HG02884 (cell line): ENCODE data around the gene RRBP1.

ENCODE experiments used
- ATAC-seq: cut with Tn5 transposase; IDR thresholded peaks from one replicate; pipeline ENCODE4 v1.9.1; 2021; ENCODE audit warnings: mild to moderate bottlenecking, moderate library complexity; ENCODE audit not compliant: unreplicated experiment

The RRBP1 gene

GRCh38 chr20:17650301-17651128, 31.5 kb downstream of the RRBP1 start:
- ATAC-seq = no peak

DNA sequence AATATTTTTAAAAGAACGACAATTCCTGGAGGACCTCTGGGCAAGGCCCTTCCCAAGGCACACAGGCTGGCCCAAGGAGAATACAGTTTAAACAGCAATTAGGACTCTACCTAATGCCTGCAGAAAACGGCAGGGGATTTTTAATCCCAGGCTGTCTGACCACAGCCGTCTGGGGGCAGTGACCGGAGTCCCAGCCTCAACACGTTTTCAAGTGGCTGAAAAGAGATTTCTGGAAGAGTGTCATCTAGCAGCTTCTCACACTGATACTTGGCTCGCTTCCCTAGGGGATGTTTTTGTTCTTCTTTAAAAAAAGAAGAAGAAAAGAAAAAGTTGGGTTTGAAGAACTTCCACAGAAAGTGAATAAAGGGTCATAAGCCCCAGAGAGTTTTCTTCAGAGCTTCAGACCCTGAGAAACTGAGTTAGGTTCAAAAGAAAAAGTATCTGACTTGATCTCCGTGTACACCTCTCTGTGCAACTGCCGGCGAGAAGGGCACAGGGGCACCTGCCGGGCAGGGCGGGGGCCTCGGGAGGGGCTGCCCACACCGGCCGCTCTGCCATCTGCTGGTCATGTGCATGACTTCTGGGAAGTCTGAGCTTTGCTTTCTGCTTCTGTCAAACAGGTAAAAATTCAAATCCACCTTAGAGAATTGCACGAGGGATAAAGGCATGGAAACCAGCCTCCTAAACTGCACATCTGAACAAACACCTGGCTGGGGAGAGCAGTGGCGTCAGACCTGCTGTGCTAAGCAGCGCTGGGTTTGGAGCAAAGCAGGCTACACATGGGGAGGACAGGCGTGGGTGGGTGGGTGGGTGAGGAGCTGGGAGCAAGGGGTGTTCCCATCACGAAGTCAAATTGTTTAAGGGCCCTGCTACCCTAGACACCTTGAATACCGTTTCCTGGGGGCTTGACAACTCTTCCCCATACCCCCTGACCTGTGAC, 33.0 kb downstream of the RRBP1 start:
- ATAC-seq = no peak

DNA sequence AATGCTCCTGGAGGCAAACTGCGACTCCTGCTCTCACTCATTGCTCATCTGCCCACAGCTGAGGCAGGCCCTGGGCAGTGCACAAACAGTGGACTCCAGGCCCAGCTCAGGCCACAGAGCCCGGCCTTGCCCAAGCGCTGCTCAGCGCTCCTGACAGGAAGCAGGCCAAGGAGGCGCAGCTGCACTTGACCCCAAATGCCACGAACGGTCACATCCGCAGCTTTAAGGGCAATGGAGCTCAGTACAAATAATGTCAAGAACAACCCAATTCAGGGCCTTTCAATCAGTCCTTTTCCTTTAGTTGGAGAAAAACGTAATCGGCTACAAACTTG, 33.8 kb downstream of the RRBP1 start:
- ATAC-seq = no peak

DNA sequence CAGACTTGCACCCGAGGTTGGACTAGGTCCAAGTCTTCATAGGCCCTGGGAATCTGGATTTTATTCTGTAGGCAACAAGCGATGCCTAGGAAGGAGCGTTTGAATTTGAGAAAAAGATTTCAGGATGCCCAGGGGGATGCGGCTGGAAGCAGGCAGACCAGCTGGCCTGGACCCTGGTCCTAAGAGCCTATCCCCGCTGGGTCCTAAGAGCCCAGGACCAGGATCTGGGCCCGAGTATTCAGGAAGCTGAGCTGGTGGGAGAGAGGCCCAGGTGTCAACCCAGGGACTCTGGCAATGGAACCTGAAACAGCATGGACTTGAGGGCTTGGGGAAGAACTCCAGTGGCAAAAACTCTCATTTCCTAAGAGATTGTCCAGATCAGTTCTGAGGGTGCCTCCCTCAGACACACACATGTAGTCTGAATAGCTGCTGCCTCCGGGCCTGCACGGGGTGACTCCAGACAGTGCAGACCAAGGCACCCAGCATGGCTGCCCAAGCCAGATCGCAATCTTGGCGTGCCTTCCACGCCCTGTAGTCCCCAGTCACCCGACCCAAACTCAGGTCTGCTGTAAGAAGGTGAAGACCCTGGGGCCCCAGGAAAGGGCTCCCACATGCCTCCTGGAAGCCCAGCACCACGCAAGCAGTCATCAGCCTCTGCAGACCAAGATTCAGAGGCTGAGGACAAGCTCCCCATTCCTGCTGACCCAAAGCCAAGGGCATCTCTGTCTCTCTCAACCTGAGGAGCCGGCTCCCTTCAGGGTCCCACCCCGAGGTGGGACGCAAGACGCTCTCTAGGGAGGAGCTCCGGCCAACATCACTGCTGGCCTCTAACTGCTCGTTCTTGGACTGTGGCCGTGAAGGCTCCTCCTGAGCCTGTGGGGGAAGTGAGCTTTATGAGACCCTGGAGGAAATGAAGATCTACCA, 34.4 kb downstream of the RRBP1 start:
- no peak for ATAC-seq

GRCh38 chr20:17646961-17647301, 35.1 kb downstream of the RRBP1 start:
- no peak for ATAC-seq

DNA sequence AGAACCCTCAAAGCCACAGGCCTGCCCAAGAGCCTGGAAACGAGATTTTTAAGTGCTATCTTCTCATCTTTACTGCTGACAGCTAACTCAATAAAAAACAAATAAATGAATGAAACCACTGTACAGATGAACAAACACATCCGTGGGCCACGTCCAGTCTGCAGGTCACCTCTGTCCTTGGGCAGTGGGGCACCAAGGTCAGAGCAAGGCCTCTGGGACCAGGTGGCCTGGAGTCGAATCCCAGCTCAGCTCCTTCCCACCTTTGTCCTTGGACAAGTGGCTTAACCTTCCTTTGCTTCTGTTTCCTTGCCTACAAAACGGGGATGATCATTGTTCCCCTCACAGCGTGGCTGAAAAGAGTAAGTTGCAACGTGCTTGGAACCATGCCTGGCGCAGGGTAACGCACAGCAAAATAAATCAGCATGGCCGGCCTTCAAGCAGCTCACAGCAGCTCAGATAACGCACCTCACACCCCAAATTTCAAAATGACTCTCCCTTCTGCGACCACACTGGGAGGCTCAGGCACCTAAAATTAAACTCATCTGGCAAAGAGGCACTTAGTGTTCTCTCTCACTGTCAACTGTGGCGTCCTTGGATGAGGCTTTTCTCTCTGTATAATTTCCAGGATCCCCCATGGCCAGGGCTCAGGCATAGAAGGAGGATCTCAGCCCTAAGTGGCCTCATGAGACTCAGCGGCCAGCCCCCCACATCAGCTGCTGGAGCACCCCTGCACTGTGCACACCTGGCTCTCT, 35.7 kb downstream of the RRBP1 start:
- no peak for ATAC-seq

DNA sequence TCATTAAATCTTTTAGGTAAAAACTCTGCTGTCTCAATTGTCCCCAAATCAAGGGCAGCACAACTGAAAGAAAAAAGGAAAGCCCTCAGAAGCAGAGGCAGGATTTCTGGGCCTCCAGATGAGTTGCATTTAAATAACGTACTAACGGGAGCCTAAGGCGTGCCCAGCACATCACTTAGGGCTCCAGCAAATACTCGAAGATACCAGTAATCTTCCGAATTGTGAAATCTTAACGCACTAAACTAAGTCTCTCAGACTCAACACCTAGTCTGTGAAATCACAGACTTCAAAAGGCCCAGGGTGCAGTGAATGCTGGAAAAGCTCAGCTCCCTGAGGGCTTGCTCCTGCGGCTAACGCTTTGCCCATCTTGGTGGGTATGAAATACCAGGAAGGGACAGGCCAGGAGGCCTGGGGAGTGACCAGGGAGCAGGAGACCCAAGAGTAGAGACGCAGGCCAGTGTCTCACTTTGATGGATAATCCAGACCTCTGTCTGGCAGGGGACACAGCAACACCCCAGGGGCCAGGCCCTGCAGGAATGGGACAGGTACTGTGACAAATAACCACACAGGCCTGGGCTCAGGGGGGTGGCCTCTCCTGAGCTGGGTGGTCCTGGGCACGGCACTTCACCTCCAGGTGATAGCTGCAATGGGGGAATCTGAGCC, 36.4 kb downstream of the RRBP1 start:
- ATAC-seq = no peak

- no peak for ATAC-seq
Observed at GRCh38 chr20:17645010-17645409, 37.0 kb downstream of the RRBP1 start.

DNA sequence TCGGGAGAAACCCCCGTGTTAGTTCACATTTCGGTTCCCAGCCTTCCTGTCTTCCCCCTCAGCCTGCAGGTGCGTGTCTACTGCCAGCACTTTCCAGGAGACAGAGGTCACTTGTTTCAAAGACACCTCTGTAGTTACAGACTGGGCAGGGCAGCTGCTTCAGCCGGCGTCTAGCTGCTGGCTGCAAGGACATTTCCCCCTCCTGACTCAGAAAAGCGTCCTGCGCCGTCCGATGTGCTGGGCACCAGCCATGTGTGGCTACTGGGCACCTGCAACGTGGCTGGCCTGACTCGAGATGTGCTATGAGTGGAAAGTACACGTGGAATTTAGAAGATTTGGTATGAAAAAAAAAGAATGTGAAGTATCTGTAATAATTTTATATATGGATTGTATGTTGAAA, 37.6 kb downstream of the RRBP1 start:
- ATAC-seq = no peak

DNA sequence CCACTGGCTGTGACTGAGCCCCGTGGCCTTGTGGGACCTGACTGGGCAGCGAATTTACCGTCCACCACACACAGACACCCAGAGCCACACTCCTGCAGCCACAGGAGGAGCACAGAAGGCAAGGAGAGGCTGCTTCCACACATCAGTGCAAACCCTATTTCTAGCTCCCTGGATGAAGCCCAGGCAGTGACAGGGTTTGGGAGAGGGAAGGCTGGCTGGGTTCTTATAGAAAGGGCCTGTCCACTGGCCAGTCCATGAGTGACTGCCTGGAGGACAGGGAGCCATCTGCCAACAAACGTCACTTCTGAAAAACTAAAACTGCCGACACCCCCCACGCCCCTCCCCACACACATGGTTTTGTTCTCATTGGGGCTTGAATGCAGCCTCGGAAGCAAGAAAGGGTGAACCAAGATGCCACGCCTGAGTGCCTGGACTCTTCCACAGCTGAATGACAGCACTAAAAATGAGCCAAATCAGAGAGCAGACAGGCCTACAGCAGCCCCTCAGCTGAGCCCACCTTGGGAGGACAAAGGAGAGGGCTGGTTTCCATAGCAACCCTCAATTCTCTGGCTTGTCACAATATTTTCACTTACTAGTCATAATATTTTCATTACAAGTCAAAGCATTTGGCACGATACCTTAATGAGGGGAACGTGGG, 38.4 kb downstream of the RRBP1 start:
- ATAC-seq = no peak

DNA sequence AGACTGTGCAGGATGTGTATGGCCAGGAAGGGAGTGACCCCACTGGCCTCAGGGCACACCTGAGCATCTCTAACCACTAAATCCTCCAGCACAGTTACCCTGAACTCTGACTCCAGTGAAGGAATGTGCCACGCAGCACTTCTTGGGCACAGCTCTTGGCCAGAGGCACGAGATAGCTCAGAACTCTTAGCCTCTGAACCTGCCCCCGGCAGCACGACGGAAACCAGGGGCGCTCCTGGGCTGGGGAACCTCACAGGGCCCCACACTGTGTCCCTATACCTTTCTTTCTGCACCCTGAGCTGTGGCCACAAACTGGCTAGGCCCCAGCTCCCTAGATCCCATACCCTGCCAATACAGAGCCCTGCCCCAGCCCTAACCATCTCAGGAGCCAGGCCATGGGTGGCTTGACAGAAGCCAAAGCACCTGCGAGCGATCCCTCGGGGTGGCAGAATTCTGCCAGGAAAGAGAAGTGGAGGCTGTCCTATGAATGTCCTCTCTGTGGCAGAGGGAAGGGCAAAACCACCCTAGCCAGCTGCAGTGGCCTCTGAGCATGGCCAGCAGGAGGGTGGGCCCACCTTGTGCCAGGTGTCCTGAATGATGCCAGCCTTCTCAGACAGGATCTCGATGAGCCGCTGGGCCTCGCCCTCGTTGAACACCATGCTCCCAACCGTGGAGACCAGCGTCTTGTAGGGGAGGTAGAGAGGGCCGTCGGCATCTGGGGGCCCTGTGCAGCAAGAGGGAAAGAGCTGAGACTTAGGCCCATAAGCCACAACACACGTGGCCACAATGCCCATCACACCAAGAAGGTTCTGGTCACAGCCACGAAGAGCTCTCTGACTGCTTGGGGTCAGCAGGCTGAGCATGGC, 39.4 kb downstream of the RRBP1 start:
- ATAC-seq = no peak

DNA sequence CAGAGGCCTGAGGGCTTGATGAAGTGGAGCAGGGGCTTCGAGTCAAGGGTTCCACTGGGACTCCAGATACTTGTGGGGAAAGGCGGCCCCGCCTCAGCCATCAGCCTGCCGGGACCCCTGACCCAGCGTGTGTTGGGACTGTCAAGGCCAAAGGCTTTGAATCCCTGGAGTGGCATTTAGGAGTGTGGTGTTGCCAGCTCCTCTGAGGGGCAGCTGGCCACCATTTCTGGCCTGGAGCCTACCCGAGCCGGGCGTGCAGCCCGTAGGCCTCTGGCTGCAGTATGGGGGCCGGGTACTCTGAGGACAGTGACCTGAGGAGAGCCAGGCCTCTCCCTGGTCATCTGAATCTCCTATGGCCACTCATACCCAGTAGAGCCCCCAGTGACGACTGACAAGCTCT, 40.0 kb downstream of the RRBP1 start:
- no peak for ATAC-seq

GRCh38 chr20:17641520-17641964, 40.5 kb downstream of the RRBP1 start:
- no peak for ATAC-seq

DNA sequence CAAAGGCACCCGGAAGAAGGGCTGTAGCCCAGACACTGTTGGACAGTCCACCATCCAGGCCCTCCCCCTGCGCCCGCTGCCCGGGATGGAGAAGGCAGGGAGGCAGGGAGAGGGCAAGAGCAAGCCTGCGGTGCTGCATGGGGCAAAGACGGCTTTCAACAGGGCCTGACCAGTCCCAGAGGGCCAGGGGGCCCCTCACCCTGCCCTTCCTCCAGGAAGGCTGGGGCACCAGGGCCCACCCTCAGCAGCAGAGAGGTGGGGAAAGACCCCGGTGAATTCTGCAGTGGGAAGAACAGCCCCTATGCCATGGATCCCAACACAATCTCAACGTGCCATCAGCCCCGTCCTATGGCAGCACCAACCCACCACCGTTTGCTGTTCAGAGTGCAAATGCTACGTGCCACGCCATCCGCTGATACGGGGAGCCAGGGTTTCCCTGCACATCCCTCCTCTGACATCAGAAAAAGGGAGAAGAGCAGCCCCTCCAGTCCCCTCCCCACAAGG, 41.1 kb downstream of the RRBP1 start:
- no peak for ATAC-seq

DNA sequence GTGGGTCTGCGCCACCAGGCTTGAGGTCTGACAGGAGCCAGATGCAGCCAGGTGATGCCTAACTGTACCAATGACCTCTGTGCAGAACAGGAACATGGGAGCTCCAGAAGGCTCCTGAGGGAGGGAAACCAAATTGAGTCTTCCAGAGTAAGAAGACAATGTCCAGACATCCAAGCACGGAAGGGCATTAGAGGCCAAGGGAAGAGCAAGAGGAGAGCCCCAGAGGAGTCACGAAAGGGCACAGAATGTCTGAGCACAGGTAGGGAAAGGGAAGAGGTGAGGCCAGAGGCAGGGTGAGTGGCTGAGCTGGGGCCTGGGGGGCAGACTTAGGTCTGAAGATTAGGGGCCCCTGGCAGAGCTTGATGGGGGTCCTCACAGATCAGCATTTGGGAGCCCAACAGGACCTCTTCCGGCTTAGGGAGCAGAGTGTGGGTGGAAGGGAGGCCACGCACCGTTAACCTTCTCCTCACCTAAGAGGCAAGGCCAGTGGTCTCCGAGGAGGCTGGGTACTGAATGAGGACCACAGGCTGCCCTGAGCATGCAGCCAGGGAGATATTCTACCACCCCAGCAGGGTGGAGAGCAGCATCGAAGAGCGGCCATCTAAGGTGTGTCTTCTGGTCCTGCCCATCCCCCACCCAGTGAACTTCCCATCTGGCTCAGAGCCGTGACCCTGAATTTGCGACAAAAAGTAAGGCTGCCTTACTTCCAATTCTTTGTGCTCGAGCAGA, 41.7 kb downstream of the RRBP1 start:
- ATAC-seq = no peak

GRCh38 chr20:17638835-17639407, 43.1 kb downstream of the RRBP1 start:
- no peak for ATAC-seq

DNA sequence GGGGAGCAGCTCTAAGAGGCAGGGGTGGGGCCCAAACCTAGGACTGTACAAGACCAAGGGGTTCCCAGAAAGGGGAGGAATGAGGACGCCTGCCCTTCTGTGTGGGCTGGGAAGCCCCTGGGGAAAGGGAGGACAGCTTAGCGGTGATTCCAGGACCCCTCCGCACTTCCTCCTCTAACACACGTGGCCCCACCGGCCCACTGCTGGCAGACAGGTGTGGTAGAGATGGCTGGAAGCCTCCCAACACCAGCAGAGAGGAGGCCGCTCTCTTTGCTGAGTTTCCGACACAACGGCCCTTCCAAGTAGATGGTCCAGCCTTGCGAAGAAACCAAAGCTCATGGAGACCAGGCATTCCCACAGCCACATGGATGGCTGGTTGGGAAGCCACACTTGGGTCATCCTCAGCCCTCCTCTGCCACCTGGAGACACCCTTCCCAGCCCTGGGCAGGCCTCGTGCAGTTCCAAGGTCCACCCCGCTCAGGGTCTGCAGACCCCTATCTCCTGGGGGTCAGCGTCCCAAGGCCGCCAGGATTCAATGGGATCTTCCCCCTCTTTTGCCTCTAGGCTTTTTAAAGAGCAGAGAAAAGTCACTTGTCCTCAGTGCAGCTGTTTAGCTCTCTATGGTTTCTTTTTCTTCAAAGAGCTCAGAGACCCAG, 43.9 kb downstream of the RRBP1 start:
- no peak for ATAC-seq
